DOHH2 (cell line): ENCODE data around the gene CRK.
"Not testable (repeated sequence)": the region's sequence is repeated elsewhere in the genome, so short reads cannot be mapped to it uniquely, and the experiment has no call there.

ENCODE experiments used
- CTCF ChIP-seq: fragments of 200-600 bp; sonication (generic); IDR thresholded peaks from one replicate; pipeline ENCODE4 v1.5.1; 2014; ENCODE audit warnings: antibody characterized with exemption, mild to moderate bottlenecking, low read depth, low read length; ENCODE audit not compliant: poor library complexity, severe bottlenecking
- EZH2phosphoT487 ChIP-seq: fragments of 200-600 bp; sonication (generic); IDR thresholded peaks from 2 replicates; pipeline ENCODE4 v1.6.1; 2017; ENCODE audit warnings: borderline replicate concordance, mild to moderate bottlenecking, antibody characterized with exemption, low read length, moderate library complexity, mixed read lengths

GRCh38 chr17:1450261-1450660 lies 5.8 kb downstream of the CRK start:
- not testable (repeated sequence) for TF ChIP-seq CTCF, EZH2phosphoT487
